ENCODE measurements around the gene ANG. TPM values are rescaled to one million over a fixed set of nuclear protein-coding genes. Genes with fewer than 3 reads are reported as not detected.

Gene ANG
- total and polyA plus RNA-seq, 2 of the 8 experiments (the other 6 are each of a cell fraction or from before 2014, with no cell fraction given) = 2.2 to 4.6 TPM

DNA sequence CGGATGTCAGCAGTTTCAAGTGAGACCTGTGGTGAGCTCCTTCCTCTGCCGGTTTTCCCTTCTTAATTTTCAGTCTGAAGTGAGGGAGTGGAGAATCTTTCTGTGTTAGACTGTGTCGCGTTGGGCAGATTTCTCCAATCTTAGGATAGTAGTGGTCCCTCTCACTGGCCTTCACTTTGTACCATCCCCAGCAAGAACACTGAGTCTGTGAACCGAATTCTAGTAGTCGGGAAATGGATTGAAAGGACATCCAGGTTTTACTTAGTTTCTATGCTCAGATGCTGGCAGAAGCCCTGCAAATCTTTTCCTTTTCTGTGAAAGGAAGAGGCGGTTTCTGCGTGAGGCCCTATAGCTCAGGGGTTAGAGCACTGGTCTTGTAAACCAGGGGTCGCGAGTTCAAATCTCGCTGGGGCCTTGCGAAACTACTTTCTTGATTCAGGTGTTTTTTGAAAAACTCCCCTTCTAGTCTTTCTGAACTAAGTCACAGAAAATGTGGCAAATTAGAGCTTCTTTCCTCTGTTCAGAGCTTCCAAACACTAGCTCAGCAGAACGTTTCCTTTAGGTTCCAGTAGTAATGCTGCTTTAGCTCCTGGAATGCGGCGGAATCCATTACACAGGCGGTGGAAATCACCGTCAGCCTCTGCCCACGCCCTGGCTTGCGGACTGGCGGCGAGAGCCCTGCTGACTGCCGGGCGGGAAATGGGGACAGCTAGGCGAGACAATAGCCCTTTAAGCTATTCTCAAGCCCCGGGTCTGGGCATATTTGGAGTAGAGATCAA lies 7.0 kb upstream of the ANG start:
- H2BK20ac ChIP-seq (ENCODE audit: low read length) = no peak overlapping the region
- FAIRE-seq (peak; percentile 91), DNase-seq (ENCODE audit: low read depth in 1 of 2, low spot score in 2 of 2) (peak in 1 of 2 experiments; percentile 97)
- H3K4me2 ChIP-seq (ENCODE audit: insufficient read depth in 1 of 2, low read depth in 2 of 2, low read length in 2 of 2) = peak overlapping the region; percentile 60 to 79
- no peak overlapping the region for H3K14ac ChIP-seq (ENCODE audit: insufficient read length)
- no peak overlapping the region for H3K4ac ChIP-seq (replicated peaks; ENCODE audit: insufficient read length, low read depth, low read length)
- no peak overlapping the region; the same call in 1 of the 2 replicates for H2BK5ac ChIP-seq (ENCODE audit: low read depth, low read length)
- H2BK120ac ChIP-seq (replicated peaks; ENCODE audit: low read depth, low read length) = no peak overlapping the region
- peak overlapping the region; percentile 62; the same call in 1 of the 2 replicates for H3K27ac ChIP-seq (ENCODE audit: low read depth, low read length)
- H2BK15ac ChIP-seq (ENCODE audit: low read length) = peak overlapping the region; percentile 62; the same call in 1 of the 2 replicates
- 2% methylated on average over 25 of the region's 25 CpGs; no CpG with 5 or more reads in 1 of the 2 experiments for WGBS, 2 experiments (ENCODE audit: extremely low coverage in 1 of 2, insufficient coverage in 1 of 2, insufficient read length in 1 of 2, insufficient replicate concordance in 2 of 2, low coverage in 1 of 2, low lambda C conversion rate in 2 of 2, missing lambda C conversion rate in 1 of 2)
- no peaks in the 10 kb centered on the region for H3K36me3 ChIP-seq (ENCODE audit: control insufficient read depth in 2 of 4, insufficient read depth in 4 of 4, low read length in 3 of 4)
- no peaks in the 10 kb centered on the region for H3K9me3 ChIP-seq (ENCODE audit: insufficient read depth in 2 of 2, low read depth in 1 of 2, low read length in 1 of 2)
- ChIA-PET POLR2A (ENCODE audit: partially characterized antibody) (interaction anchor here (0.9 to 3.2 kb wide), 13 partner anchors 13 to 349 kb away, joined by 3 to 17 read pairs (median 6); partner anchors contain the start of genes APEX1 and OSGEP), CTCF (ENCODE audit: partially characterized antibody) (interaction anchor here (0.8 to 16.7 kb wide), 16 partner anchors 10 to 411 kb away, joined by 3 to 282 read pairs (median 6); partner anchors contain the start of genes PARP2 and RNASE1)
- H3K18ac ChIP-seq (ENCODE audit: extremely low read depth, low read length) = 0 out of 2 replicates have a peak overlapping the region, but pooled peaks have one; percentile 72
- peak overlapping the region; percentile 5 for H3K56ac ChIP-seq (replicated peaks; ENCODE audit: insufficient read length, low read depth, low read length)
- no peak overlapping the region for H2BK12ac ChIP-seq (ENCODE audit: low read depth, low read length)
- peak overlapping the region; percentile 97 for H2AFZ ChIP-seq (ENCODE audit: low read length)
- H3K4me3 ChIP-seq (ENCODE audit: extremely low read depth in 1 of 4, insufficient read depth in 2 of 4, low read depth in 3 of 4, low read length in 4 of 4) = peak overlapping the region; percentile 67 to 99 (median 98)
- no peaks in the 10 kb centered on the region for H3K79me1 ChIP-seq (ENCODE audit: low read depth, low read length)
- no peak overlapping the region for H3K23ac ChIP-seq (ENCODE audit: insufficient read length)
- peak overlapping the region; percentile 31 for H4K5ac ChIP-seq (ENCODE audit: insufficient read length, low read depth, low read length)
- peaks cover 27% of the 10 kb centered on the region for H3K23me2 ChIP-seq (ENCODE audit: low read depth, low read length)
- H3K27me3 ChIP-seq (replicated peaks in 1 of 4; ENCODE audit: control insufficient read depth in 3 of 4, extremely low read depth in 1 of 4, insufficient read depth in 3 of 4, low read length in 3 of 4) = no peaks in the 10 kb centered on the region
- peak overlapping the region; percentile 8 to 84 (median 74) for H3K9ac ChIP-seq (replicated peaks in 1 of 4; ENCODE audit: extremely low read depth in 1 of 4, low read depth in 3 of 4, low read length in 3 of 4)
- peak overlapping the region; percentile 14 for H4K91ac ChIP-seq (replicated peaks; ENCODE audit: insufficient read length, low read length)
- H2AK5ac ChIP-seq (ENCODE audit: low read depth, low read length) = no peak overlapping the region
- no peak overlapping the region for H4K8ac ChIP-seq (ENCODE audit: extremely low read depth, insufficient read depth, low read length)
- H3K4me1 ChIP-seq (replicated peaks in 1 of 4; ENCODE audit: control insufficient read depth in 3 of 4, insufficient read depth in 4 of 4, low read length in 3 of 4) = peaks cover 0 to 6% (median 4%) of the 10 kb centered on the region in 4 experiments; a peak in 5 of 7 replicates
- H3K79me2 ChIP-seq (ENCODE audit: control insufficient read depth in 1 of 2, insufficient read depth in 2 of 2, low read length in 2 of 2) = no peaks in the 10 kb centered on the region
- H4K20me1 ChIP-seq (replicated peaks in 1 of 2; ENCODE audit: control insufficient read depth in 1 of 2, insufficient read depth in 2 of 2, low read length in 2 of 2) = no peaks in the 10 kb centered on the region
- TF ChIP-seq CBX5 (IDR thresholded peaks at IDR 0.05; ENCODE audit: low read depth, low read length) = no peak
- peak; percentile 75 for TF ChIP-seq CEBPB (IDR thresholded peaks at IDR 0.05; ENCODE audit: low read depth, low read length)
- no peak for TF ChIP-seq EP300 (IDR thresholded peaks at IDR 0.05; ENCODE audit: borderline replicate concordance in 1 of 2, low read depth in 2 of 2, low read length in 2 of 2)
- TF ChIP-seq ASH2L (IDR thresholded peaks at IDR 0.05; ENCODE audit: low read length) = peak; percentile 97
- no peak for TF ChIP-seq EZH2 (IDR thresholded peaks at IDR 0.05; ENCODE audit: low read depth, low read length, severe bottlenecking)
